Ovary (tissue), 3 donors: ENCODE results near the gene PYGL.

Source experiments
- CTCF ChIP-seq, 3 donors: fragments of 450-650 bp in 2 of 3; fragments of 200-600 bp in 1 of 3; IDR thresholded peaks; one replicate each; pipeline versions ENCODE4 v1.5.1 to v1.8.0; 2016 to 2022; ENCODE audit warnings: antibody characterized with exemption in 3 of 3, mild to moderate bottlenecking in 1 of 3
- POLR2A ChIP-seq: fragments of 450-650 bp; IDR thresholded peaks from one replicate; pipeline ENCODE4 v1.6.1; 2017; ENCODE audit warnings: antibody characterized with exemption, mild to moderate bottlenecking, moderate library complexity
- donor health status: DM: no; HTN: no; CAD: no.

DNA sequence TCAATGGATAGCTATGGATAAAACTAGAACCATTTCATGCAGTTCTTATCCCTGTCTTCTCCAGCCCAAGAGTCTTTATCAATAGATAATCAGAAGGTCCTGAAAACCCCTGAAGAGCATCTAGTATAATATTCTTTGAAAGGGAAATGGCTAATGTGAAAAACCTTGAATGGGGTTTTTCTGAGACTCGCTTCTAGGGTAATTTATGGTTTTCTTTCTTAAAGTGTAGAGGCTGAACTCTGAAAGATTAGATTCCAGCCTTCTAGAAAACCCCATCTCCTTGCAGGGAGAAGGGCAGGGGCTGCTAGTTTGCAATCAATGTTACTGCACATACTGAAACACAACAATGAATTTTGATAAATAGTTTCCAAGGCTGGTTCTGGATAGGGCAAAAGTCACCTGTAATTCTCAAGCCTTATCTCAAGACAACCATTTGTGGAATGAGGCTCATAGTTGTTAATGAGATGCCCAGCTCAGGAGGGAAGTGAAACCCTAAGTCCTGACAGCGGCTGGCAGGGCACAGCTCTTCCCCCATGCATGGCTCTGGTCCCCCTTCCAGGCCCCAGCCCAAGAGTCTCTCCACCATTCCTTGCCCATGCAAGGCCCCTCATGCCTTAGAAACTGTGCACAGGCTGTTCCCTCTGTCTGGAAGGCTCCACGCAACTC, 33.7 kb upstream of the PYGL start:
- TF ChIP-seq CTCF (IDR thresholded peaks at IDR 0.05), result no peak
- TF ChIP-seq POLR2A, result no peak
